Mammary epithelial cell (primary cell): ENCODE data around the gene IGF2BP3.

Experiments used
- CTCF ChIP-seq, 2 donors: IDR thresholded peaks in 1 of 2; conservative IDR thresholded peaks in 1 of 2; 2 replicates each; pipeline ENCODE4 v1.5.1; 2011 to 2012; ENCODE audit warnings: inconsistent platforms in 2 of 2, low read length in 2 of 2, mild to moderate bottlenecking in 2 of 2, control low read depth in 1 of 2, low read depth in 1 of 2; ENCODE audit not compliant: insufficient read depth in 1 of 2; ENCODE audit errors: extremely low read depth in 1 of 2
- EZH2 ChIP-seq: IDR thresholded peaks from 2 replicates; pipeline ENCODE4 v1.6.1; 2012; ENCODE audit warnings: low read length, inconsistent platforms, borderline replicate concordance

GRCh38 chr7:23298141-23298881 is 172.0 kb downstream of the IGF2BP3 start:
- TF ChIP-seq CTCF (conservative IDR thresholded peaks at IDR 0.05 in 1 of 2, IDR thresholded peaks at IDR 0.05 in 1 of 2; ENCODE audit: extremely low read depth in 1 of 2, insufficient read depth in 1 of 2, low read depth in 1 of 2, low read length in 2 of 2) = no peak
- no peak for TF ChIP-seq EZH2
